ENCODE results near the gene PET117. TPM values are rescaled to one million over a fixed set of nuclear protein-coding genes. Genes with fewer than 3 reads are reported as not detected.
"Not testable (repeated sequence)": the region's sequence is repeated elsewhere in the genome, so short reads cannot be mapped to it uniquely, and the experiment has no call there.

The PET117 gene, protein sequence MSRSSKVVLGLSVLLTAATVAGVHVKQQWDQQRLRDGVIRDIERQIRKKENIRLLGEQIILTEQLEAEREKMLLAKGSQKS
- total RNA-seq: 10 to 100 TPM in 1 of 2 donors, 1 to 10 TPM in 1; 9.6 to 10.5 TPM

DNA sequence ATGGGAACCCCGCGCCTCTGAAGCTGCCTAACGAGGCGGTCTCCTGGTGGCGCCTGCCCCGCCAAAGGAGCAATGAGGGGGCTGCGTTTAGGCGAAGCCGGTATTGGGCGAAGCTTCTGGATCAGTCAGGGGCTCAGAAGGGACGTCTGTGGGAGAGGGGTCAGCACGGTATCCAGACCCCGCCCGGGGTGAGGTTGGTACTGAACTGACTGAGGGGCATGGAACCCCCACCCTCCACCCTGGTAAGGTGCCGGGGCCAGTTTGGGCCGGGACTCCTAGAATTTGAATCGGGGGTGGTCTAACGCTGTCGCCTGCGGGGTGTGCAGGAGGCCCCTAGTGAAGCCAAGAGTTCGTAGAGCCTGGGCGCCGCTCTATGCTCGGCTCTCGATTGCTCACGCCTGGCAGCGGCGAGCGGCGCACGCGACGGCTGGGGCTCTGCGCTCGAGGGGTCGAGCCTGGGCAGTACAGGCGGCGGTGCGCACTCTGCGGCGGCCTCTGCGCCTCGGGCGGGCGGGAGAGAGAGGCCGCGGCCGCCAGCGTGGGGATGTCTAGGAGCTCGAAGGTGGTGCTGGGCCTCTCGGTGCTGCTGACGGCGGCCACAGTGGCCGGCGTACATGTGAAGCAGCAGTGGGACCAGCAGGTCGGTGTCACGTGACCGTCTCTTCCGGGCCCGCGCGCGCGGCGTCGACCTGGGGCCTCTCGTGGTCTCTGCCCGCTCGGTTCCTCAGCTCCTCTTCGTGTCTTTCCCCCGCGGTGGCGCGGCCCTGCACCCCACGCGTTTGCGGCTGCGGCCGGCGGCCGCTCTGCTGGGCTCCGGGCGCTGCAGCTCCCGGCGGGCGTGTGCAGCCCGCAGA, at the start of gene PET117, which contains the start of gene KAT14:
TSS of gene PET117 (plus strand) at position 452 of the 854 bp plus-strand sequence. CDS start at position 545, 93 bp downstream.
TSS of gene KAT14 (plus strand) at position 452 of the 854 bp plus-strand sequence. CDS start 4,798 bp downstream, outside the sequence.
- H3K27me3 ChIP-seq: no peaks in the 10 kb centered on the region
- H3K9me3 ChIP-seq: no peaks in the 10 kb centered on the region
- peaks cover under 1% of the 10 kb centered on the region for H3K36me3 ChIP-seq
- DNase-seq (ENCODE audit: low spot score): peak; percentile 89
- peaks cover 0 to 25% of the 10 kb centered on the region in 2 donors for H3K4me1 ChIP-seq
- peak in 1 of 2 donors; percentile 26 for TF ChIP-seq CTCF (IDR thresholded peaks at IDR 0.05)
- H3K4me3 ChIP-seq: peak within 1 kb of the TSS; percentile 83 to 97
- H3K27ac ChIP-seq: peak within 1 kb of the TSS; percentile 89 to 91

DNA sequence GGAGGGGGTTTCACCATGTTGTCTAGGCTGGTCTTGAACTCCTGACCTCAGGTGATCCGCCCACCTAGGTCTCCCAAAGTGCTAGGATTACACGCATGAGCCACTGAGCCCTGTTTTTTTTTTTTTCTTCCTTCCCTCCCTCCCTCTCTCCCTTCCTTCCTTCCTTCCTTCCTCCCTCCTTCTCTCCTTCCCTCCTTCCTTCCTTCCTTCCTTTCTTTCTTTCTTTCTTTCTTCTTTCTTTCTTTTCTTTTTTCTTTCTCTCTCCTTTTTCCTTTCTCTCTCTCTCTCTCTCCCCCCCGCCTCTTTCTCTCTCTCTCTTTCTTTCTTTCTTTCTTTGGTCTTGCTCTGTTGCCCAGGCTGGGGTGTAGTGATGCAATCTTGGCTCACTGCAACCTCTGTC, 49.4 kb upstream of the PET117 start:
- DNase-seq (ENCODE audit: low spot score); H3K36me3 ChIP-seq; H3K27ac ChIP-seq; H3K4me1 ChIP-seq; H3K9me3 ChIP-seq; H3K27me3 ChIP-seq; H3K4me3 ChIP-seq: not testable (repeated sequence)

DNA sequence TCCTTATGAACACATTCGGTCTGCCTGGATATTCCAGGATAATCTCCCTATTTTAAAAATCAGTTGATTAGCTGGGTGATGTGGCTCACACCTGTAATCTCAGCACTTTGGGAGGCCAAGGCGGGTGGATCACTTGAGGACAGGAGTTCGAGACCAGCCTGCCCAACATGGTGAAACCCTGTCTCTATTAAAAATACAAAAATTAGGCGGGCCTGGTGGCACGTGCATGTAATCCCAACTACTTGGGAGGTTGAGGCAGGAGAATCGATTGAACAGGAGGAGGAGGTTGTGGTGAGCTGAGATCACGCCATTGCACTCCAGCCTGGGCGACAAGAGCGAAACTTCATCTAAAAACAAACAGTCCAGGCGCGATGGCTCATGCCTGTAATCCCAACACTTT, 48.8 kb upstream of the PET117 start:
- H3K4me1 ChIP-seq; H3K36me3 ChIP-seq; H3K9me3 ChIP-seq; H3K4me3 ChIP-seq; H3K27me3 ChIP-seq; H3K27ac ChIP-seq; DNase-seq (ENCODE audit: low spot score): not testable (repeated sequence)

- no peak for TF ChIP-seq CTCF (IDR thresholded peaks at IDR 0.05)
- Histone ChIP-seq H3K27me3 (no peaks in the 10 kb centered on the region), H3K4me3 (no peak overlapping the region), H3K27ac (no peak overlapping the region), H3K4me1 (no peaks in the 10 kb centered on the region), H3K9me3 (no peaks in the 10 kb centered on the region), H3K36me3 (no peaks in the 10 kb centered on the region)
- no peak for DNase-seq (ENCODE audit: low spot score)
Measured at GRCh38 chr20:18090044-18090443, 47.6 kb upstream of the PET117 start.

- H3K4me3 ChIP-seq: no peak overlapping the region
- no peaks in the 10 kb centered on the region for H3K27me3 ChIP-seq
- no peaks in the 10 kb centered on the region for H3K4me1 ChIP-seq
- no peak for TF ChIP-seq CTCF (IDR thresholded peaks at IDR 0.05)
- DNase-seq (ENCODE audit: low spot score): no peak
- H3K36me3 ChIP-seq: no peaks in the 10 kb centered on the region
- no peaks in the 10 kb centered on the region for H3K9me3 ChIP-seq
- no peak overlapping the region for H3K27ac ChIP-seq
Measured at GRCh38 chr20:18090477-18090876, 47.2 kb upstream of the PET117 start.

GRCh38 chr20:18091623-18092022, 46.0 kb upstream of the PET117 start:
- no peak for DNase-seq (ENCODE audit: low spot score)
- Histone ChIP-seq H3K36me3 (no peaks in the 10 kb centered on the region), H3K9me3 (no peaks in the 10 kb centered on the region), H3K4me1 (no peaks in the 10 kb centered on the region), H3K27ac (no peak overlapping the region), H3K27me3 (no peaks in the 10 kb centered on the region), H3K4me3 (no peak overlapping the region)
- TF ChIP-seq CTCF (IDR thresholded peaks at IDR 0.05): no peak

Measured in right atrium auricular region (tissue), 2 donors.